Stimulated activated CD4-positive, alpha-beta T cell treated with anti-CD3 and anti-CD28 coated beads, TNF-alpha, amount 100 ng/mL, for 24 hours (primary cell): ENCODE data around the gene GTF2IRD1.
"Not testable (repeated sequence)": the region's sequence is repeated elsewhere in the genome, so short reads cannot be mapped to it uniquely, and the experiment has no call there.

ENCODE experiments used
- DNase-seq, 3 experiments: peaks; one replicate each; pipeline ENCODE4 v3.0.0-alpha.2; 2020; ENCODE audit warnings: low read depth in 3 of 3

GTF2IRD1 gene, protein sequence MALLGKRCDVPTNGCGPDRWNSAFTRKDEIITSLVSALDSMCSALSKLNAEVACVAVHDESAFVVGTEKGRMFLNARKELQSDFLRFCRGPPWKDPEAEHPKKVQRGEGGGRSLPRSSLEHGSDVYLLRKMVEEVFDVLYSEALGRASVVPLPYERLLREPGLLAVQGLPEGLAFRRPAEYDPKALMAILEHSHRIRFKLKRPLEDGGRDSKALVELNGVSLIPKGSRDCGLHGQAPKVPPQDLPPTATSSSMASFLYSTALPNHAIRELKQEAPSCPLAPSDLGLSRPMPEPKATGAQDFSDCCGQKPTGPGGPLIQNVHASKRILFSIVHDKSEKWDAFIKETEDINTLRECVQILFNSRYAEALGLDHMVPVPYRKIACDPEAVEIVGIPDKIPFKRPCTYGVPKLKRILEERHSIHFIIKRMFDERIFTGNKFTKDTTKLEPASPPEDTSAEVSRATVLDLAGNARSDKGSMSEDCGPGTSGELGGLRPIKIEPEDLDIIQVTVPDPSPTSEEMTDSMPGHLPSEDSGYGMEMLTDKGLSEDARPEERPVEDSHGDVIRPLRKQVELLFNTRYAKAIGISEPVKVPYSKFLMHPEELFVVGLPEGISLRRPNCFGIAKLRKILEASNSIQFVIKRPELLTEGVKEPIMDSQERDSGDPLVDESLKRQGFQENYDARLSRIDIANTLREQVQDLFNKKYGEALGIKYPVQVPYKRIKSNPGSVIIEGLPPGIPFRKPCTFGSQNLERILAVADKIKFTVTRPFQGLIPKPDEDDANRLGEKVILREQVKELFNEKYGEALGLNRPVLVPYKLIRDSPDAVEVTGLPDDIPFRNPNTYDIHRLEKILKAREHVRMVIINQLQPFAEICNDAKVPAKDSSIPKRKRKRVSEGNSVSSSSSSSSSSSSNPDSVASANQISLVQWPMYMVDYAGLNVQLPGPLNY

DNA sequence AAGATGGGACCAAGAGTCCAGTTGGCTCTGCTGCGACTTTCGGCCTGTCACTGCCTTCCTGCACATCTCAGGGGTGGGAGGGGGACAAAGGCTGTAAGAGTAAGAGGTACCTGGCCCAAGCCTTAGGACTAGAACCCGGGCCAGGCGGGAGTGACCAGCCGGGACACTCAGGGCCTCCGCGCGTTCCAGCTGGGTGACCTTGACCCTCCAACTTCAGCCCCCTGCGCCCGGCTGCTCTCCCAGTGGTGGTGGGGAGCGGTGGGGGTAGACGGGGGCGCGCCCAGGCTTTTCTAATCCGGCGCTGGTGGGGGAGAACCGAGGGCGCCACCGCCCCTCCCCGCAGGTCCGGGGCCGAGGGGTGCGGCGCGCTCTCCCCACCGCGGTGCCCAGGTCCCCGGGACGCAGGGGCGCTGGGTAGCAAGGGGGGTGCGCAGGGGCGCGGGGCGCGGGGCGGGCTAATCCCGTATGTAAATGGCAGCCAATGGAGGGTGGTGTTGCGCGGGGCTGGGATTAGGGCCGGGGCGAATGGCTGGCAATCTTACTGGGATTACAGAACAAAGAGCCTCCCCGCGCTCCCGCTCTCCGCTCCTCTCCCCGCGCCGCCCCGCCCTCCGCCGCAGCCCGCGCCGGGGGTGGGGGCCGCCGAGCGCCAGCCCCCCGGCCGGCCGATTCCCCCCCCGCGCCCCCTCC, at the start of gene GTF2IRD1:
TSS of gene GTF2IRD1 (plus strand) at position 585 of the 690 bp plus-strand sequence. CDS start 54,175 bp downstream, outside the sequence.
- DNase-seq, result peak; percentile 6 to 54 (median 17)

DNA sequence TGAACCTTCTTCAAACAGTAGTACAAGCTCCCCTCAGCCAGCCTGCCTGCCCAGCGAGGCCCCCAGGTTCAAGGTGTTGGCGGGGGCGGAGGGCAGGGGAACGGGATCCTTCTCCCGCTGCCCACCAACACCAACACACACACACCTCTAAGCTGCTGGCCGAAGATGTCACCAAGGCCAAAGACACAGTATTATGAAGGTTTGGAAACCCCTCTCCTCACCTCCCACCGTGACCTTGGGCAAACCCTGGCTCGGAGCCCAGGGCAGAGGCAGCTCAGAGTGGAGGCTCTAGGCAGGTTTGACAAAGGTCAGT, 49.4 kb upstream of the GTF2IRD1 start:
- no peak for DNase-seq

DNA sequence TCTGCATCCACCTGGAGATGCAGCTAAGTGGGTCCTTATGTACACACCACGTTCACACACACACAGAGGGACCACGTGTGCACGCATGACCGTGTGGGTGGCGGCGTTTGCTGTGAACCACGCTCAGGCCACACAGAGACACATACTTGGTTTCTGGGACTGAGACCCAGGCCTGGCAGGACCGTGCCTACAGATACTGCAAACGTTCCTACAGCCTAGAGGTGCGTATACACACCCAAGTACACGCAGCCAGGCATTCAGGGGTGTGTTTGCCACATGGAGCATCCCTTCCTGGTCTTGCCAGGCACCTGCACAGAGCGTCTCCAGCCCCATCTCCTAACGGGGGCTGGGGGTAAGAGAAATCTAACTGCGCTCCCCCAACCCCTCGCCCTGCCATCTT, 49.0 kb upstream of the GTF2IRD1 start:
- DNase-seq, result no peak

DNA sequence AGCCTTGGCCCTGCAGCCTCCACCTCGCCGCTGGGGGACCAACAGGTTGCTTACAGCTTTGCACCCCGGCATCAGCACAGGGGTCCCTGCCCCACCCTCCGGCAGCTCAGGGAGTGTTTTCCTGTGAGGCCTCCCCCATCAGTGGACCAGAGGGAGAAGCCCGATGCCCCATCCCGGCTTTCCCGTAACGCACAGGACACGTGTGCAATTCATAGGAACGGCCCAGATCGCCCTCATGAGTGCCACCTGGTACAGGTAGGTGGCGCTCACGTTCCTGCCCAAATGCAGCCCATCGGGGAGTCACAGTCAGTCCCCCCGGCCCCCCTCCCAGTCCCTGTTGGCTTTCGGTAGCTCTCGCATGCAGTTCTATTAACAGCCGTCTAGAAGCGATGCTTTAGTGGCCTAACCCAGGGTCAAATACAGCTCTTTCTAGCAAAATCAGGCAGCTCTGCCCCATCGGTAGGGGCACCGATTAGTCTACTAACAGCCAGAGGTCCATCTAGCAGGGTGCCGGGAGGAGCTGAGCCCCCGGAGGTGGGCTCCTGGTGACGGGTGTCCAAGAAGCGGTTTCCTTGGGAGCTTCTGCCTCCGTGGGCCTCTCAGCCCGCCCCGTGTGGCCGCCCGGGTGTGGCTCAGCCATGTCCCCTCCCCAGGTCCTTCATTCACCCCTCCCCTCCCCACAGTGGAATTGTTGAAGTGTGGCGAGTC, 48.4 kb upstream of the GTF2IRD1 start:
- DNase-seq, result no peak

DNA sequence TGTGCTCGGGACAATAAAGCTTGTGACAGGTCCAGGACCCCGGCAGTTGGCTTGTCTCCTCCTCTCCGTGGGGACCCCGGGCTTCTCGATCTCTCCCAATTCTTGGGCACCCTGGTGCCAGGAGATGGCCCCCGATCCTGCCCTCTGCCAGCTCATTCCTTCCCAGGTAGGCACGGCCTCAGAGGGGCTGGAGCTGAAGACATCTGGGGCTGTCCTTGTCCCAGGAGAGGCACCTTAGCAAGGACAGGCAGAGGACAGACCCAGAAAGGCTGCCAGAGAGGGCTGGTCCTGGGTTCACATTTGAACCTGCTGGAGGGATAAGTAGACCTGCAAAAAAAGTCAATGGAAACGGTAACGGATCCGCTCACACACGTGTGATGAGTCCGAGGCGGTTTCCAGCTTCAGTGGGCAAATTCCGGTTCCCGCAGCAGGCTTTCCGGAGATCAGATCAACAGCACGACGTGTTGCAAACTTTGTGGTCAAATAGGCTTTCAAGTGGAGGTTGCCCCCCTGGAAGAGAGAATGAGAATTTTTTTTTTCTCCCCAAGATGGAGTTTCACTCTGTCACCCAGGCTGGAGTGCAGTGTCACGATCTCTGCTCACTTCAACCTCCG, 47.7 kb upstream of the GTF2IRD1 start:
- DNase-seq, result no peak

DNA sequence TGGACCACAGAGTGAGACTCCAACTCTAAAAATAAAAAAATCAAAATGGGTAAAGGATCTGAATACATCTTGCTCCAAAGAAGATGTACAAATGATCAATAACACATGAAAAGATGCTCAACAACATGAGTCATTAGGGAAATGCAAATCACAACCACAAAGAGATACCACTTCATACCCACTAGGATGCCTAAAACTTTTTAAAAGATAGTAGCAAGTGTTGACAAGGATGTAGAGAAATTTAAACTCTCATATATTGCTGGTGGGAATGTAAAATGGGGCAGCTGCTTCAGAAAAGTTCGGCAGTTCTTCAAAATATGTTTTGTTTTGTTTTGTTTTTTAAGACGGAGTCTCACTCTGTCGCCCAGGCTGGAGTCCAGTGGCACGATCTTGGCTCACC, 45.7 kb upstream of the GTF2IRD1 start:
- no peak for DNase-seq

DNA sequence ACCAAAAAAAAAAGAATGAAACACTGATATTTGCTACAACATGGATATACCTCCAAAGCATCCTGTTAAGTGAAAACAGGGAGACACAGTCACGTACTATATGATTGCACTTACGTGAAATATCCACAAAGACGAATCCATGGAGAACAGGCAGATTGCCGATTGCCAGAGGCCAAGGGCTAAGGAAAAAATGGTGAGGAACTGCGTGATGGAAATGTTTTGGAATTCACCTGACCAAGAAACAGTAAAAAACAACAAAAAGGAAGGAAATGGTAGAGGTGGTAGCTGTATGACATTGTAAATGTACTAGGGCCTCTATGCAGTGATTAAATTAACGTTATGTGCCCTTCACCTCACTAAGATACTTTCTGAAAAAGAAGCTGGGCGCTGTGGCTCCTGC, 44.1 kb upstream of the GTF2IRD1 start:
- DNase-seq, result no peak

DNA sequence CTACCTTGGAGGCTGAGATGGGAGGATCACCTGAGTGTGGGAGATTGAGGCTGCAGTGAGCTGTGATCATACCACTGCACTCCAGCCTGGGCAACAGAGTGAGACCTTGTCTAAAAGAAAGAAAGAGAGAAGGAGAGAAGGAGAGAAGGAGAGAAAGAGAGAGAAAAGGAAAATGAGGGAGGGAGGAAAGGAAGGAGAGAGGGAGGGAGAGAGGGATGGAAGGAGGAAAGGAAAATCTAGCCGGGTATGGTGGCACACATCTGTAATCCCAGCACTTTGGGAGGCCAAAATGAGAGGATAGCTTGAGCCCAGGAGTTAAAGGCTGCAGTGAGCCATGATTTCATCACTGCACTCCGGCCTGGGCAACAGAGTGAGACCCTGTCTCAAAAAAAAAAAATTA, 42.9 kb upstream of the GTF2IRD1 start:
- no peak for DNase-seq

DNA sequence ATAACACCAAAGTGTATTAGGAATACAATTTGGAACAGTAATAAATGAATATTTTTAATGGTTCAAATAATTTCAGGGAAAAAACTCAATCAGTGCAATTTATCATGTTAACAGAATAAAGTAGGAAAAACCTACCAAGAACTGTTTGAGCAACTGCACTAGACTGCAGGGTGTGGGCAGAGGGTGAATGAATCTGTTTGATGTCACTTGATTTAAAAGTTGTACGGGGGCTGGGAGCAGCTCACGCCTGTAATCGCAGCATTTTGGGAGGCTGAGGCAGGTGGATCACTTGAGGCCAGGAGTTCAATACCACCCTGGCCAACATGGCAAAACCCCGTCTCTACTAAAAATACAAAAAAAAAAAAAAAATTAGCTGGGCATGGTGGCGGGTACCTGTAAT, 42.1 kb upstream of the GTF2IRD1 start:
- not testable (repeated sequence) for DNase-seq

DNA sequence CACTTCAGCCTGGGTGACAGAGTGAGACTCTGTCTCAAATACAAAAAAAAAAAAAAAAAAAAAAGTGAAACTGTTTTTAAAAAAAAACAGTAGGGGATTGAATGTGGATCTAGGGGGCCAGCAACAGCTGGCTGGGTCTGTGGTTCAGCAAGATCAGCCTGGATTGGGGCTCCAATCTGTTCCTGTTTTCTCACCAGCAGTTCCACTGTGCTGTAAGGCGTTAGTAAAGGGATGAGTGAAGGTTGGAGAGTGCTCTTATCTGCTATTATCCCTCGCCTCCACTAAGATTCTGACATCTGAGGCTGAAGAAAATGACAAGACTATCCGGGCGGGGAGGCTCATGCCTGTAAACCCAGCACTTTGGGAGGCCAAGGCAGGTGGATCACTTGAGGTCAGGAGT, 41.6 kb upstream of the GTF2IRD1 start:
- no peak for DNase-seq

DNA sequence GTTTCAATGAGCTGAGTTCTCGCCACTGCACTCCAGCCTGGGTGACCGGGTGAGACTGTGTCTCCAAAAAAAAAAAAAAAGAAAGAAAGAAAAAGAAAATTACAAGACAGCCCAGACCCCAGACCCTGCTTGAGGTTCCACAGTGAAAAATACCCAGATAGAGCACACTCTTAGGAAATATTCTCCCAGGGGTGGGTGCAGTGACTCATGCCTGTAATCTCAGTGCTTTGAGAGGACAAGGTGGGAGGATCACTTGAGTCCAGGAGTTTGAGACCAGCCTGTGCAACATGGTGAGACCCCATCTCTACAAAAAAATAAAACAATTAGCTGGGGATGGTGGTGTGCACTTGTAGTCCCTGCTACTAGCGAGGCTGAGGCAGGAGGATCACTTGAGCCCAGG, 41.1 kb upstream of the GTF2IRD1 start:
- no peak for DNase-seq

DNA sequence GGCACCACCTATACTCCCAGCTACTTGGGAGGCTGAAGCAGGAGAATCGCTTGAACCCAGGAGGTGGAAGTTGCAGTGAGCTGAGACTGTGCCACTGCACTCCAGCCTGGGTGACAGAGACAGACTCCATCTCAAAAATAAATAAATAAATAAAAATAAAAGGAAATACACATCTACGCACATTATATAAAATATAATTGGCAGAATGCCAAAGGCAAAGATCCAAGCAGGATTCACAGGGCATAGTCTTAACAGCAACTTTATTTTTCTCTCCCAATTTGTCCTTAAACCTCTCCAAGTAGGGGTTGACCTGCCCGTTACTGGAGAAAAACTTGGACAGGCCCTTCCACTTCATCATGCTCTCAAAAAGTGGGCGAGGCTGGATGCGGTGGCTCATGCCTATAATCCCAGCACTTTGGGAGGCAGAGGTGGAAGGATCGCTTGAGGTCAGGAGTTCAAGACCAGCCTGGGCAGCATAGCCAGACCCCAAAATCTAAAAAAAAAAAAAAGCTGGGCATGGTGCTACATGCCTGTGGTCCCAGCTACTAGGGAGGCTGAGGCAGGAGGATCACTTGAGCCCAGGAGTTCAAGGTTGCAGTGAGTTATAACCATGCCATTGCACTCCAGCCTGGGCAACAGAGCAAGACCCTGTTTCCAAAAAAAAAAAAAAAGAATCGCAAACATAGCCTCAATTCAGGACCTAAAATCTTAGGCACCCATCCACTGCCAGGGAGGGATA, 38.9 kb upstream of the GTF2IRD1 start:
- DNase-seq, result not testable (repeated sequence)

DNA sequence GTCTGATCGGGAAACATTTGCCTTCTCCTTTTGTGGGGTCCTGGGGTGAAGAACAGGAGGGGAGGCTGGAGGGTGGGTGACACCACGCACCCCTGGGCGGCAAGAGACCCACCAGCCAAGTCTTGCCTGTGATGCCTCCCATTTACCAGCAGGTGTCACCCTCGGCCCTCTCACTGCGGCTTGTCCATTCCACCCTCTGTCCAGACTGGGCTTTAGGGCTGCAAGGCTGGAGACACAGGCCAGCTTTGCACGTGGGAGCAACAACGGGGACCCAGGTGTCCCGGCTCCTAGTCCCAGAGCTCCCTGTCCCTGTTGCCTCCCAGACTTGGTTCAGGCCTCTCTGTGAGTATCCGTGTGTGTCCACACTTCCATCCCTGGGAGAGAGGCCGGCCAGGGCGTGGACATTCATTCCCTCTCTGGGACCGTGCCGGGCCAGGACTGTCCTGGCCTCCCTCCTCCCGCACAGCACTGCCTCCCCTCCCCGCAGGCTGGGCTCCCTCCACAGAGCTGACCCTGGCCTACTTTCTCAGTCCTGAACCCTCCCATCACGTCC, 36.2 kb upstream of the GTF2IRD1 start:
- DNase-seq, result peak; percentile 17 to 48 (median 20)

DNA sequence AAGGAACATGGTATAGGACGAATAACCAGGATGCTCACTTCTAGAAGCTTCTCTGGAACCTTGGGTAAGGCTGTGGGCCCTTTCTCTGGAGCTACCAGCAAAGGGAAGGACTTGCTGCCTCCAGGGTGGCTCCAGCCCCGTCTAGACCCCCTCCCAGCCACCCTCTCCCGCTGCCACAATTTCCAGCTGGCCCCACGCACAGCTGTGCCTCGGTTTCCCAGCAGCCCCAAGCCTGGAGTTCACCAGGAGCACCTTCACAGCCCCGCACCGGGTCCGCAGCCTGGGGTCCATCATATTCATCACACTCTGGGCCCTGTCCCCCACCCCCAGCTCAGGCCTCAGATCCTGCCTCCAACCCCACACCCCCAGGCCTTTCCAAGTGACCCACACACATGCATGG, 35.6 kb upstream of the GTF2IRD1 start:
- DNase-seq, result no peak

DNA sequence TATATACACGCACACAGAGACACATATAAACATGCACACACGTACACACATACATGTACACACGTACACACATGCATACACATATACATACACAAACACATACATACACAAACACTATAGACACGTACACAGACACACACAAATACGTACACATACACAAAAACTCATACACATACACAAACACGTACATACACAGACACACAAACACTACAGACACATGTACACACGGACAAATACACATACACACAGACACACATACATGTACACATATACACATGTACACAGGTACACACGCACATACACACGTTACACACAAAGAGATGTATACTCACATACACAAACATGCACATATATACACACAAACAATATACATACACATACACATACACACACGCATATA, 35.2 kb upstream of the GTF2IRD1 start:
- no peak for DNase-seq

DNA sequence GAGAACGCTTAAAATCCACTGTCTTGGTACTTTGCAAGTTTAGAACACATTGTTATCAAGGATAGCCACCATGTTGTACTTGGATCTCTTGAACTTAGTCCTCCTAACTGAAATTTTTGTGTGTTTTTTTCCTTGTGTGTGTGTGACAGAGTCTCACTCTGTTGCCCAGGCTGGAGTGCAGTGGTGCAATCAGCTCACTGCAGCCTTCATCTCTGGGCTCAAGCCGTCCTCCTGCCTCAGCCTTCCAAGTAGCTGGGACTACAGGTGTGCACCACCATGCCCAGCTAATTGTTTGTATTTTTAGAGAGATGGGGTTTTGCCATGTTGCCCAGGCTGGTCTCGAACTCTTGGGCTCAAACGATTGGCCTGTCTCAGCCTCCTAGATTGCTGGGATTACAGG, 34.5 kb upstream of the GTF2IRD1 start:
- DNase-seq, result not testable (repeated sequence)

DNA sequence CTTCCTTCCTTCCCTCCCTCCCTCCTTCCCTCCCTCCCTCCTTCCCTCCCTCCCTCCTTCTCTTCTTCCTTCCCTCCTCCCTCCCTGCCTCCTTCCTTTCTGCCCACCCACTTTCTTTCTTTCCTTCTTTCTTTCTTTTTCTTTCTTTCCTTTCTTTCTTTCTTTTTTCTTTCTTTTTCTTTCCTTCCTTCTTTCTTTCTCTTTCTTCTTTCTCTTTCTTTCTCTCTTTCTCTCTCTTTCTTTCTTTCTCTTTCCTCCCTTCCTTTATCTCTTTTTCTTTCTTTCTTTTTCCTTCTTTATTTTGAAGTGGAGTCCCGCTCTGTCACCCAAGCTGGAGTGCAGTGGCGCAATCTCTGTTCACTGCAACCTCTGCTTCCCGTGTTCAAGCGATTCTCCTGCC, 33.7 kb upstream of the GTF2IRD1 start:
- no peak for DNase-seq

DNA sequence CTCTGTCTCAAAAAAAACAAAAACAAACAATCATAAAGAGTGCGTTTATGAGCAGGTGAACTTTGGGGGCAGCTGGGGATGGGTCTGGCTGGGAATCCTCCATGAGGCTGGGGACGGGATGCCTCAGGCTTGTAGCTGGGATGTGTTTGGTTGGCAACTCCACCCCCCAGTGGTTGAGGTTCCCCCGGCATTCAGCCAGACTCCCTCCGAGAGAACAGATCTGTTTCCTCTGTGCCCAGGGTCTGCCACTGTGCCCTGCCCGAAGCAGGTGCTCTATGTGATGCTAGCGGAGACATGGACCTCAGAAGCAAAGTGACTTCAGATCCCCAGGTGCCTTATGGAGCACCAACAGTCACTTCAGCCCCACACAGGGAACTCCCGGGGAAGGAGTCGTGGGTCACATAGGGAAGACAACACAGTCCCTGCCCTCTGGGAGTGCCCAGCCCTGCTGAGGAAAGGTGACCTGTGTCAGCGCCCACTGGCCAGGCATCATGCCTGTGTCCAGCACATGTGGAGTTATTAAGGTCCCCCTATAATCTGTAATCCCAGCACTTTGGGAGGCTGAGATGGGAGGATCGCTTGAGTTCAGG, 29.3 kb upstream of the GTF2IRD1 start:
- DNase-seq, result no peak

DNA sequence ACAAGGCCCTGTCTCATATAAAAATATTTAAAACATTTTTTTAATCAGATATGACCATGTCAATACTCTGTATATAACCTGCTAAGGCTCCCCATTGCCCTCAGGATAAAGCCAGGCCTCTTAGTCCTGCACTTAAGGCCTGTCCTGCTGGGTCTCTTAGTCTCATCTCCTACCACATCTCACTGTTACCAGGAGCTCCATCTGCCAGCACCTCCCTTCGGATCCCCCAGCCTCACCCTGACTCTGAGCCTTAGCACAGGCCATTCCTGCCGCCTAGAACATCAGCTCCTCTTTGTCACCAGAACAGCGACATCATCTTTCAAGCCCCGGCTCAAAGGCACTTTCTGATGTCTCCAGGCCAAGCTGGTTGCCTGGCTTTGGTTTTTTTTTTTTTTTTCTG, 25.7 kb upstream of the GTF2IRD1 start:
- no peak for DNase-seq
